ENCODE data around the gene ZC3H11A.
A peak's percentile ranks its signal among the peaks of the same experiment; 100 is the strongest.
"Not testable (repeated sequence)": the region's sequence is repeated elsewhere in the genome, so short reads cannot be mapped to it uniquely, and the experiment has no call there.

The ZC3H11A gene

GRCh38 chr1:203795441-203796235 lies at the start of gene ZC3H11A, which contains the start of gene ZBED6:
ZC3H11A (plus strand) TSS chr1:203795623; CDS start chr1:203817071, 21,448 bp downstream.
ZBED6 (plus strand) TSS chr1:203795623; CDS start chr1:203797523, 1,900 bp downstream.
- H3K36me3 Mint-ChIP-seq (ENCODE audit: low read depth), result peaks cover 43% of the 10 kb centered on the region
- H3K27me3 Mint-ChIP-seq (ENCODE audit: low read depth), result no peaks in the 10 kb centered on the region
- peaks cover 41% of the 10 kb centered on the region for H3K4me1 Mint-ChIP-seq
- TF ChIP-seq CTCF (IDR thresholded peaks at IDR 0.05; ENCODE audit: unreplicated experiment in 3 of 3), result no peak
- H3K9me3 Mint-ChIP-seq, result peaks cover 3% of the 10 kb centered on the region
- peak within 1 kb of the TSS; percentile 98 to 100 (median 99) for H3K27ac Mint-ChIP-seq
- peak within 1 kb of the TSS; percentile 93 to 97 (median 95) for H3K4me3 Mint-ChIP-seq

GRCh38 chr1:203746281-203746680 lies 49.1 kb upstream of the ZC3H11A start:
- H3K9me3 Mint-ChIP-seq, result peaks cover 3% of the 10 kb centered on the region
- TF ChIP-seq CTCF (IDR thresholded peaks at IDR 0.05; ENCODE audit: unreplicated experiment in 3 of 3), result no peak
- no peak overlapping the region for H3K27ac Mint-ChIP-seq
- H3K36me3 Mint-ChIP-seq (ENCODE audit: low read depth), result peaks cover 30% of the 10 kb centered on the region
- H3K4me1 Mint-ChIP-seq, result peaks cover 29% of the 10 kb centered on the region
- H3K4me3 Mint-ChIP-seq, result no peak overlapping the region
- H3K27me3 Mint-ChIP-seq (ENCODE audit: low read depth), result no peaks in the 10 kb centered on the region

- Mint-ChIP-seq H3K4me1 (no peaks in the 10 kb centered on the region), H3K9me3 (peaks cover 3% of the 10 kb centered on the region), H3K4me3 (no peak overlapping the region), H3K27me3 (ENCODE audit: low read depth) (no peaks in the 10 kb centered on the region), H3K27ac (no peak overlapping the region), H3K36me3 (ENCODE audit: low read depth) (peaks cover 8% of the 10 kb centered on the region)
- no peak for TF ChIP-seq CTCF (IDR thresholded peaks at IDR 0.05; ENCODE audit: unreplicated experiment in 3 of 3)
Measured at GRCh38 chr1:203751051-203751450, 44.4 kb upstream of the ZC3H11A start.

- not testable (repeated sequence) for H3K9me3 Mint-ChIP-seq; H3K4me3 Mint-ChIP-seq; H3K27ac Mint-ChIP-seq; H3K36me3 Mint-ChIP-seq (ENCODE audit: low read depth); H3K4me1 Mint-ChIP-seq; H3K27me3 Mint-ChIP-seq (ENCODE audit: low read depth)
Measured at GRCh38 chr1:203751618-203752361, 43.6 kb upstream of the ZC3H11A start.

- Mint-ChIP-seq H3K4me1 (no peaks in the 10 kb centered on the region), H3K27ac (no peak overlapping the region), H3K9me3 (no peaks in the 10 kb centered on the region), H3K4me3 (no peak overlapping the region), H3K36me3 (ENCODE audit: low read depth) (no peaks in the 10 kb centered on the region), H3K27me3 (ENCODE audit: low read depth) (no peaks in the 10 kb centered on the region)
- no peak for TF ChIP-seq CTCF (IDR thresholded peaks at IDR 0.05; ENCODE audit: unreplicated experiment in 3 of 3)
Measured at GRCh38 chr1:203754455-203754864, 41.0 kb upstream of the ZC3H11A start.

GRCh38 chr1:203756036-203756435 lies 39.4 kb upstream of the ZC3H11A start:
- Mint-ChIP-seq H3K36me3 (ENCODE audit: low read depth) (no peaks in the 10 kb centered on the region), H3K27ac (no peak overlapping the region), H3K27me3 (ENCODE audit: low read depth) (no peaks in the 10 kb centered on the region), H3K4me1 (no peaks in the 10 kb centered on the region), H3K9me3 (no peaks in the 10 kb centered on the region), H3K4me3 (no peak overlapping the region)
- no peak for TF ChIP-seq CTCF (IDR thresholded peaks at IDR 0.05; ENCODE audit: unreplicated experiment in 3 of 3)

- H3K9me3 Mint-ChIP-seq; H3K27ac Mint-ChIP-seq; H3K36me3 Mint-ChIP-seq (ENCODE audit: low read depth); H3K4me3 Mint-ChIP-seq; H3K4me1 Mint-ChIP-seq; H3K27me3 Mint-ChIP-seq (ENCODE audit: low read depth): not testable (repeated sequence)
Measured at GRCh38 chr1:203758749-203759148, 36.7 kb upstream of the ZC3H11A start.

Measured in nephron (organoid).